ENCODE measurements around the gene CNOT1.

GRCh38 chr16:58639230-58639629 is 9.6 kb upstream of the CNOT1 start:
- TF ChIP-seq, protein P1, sequence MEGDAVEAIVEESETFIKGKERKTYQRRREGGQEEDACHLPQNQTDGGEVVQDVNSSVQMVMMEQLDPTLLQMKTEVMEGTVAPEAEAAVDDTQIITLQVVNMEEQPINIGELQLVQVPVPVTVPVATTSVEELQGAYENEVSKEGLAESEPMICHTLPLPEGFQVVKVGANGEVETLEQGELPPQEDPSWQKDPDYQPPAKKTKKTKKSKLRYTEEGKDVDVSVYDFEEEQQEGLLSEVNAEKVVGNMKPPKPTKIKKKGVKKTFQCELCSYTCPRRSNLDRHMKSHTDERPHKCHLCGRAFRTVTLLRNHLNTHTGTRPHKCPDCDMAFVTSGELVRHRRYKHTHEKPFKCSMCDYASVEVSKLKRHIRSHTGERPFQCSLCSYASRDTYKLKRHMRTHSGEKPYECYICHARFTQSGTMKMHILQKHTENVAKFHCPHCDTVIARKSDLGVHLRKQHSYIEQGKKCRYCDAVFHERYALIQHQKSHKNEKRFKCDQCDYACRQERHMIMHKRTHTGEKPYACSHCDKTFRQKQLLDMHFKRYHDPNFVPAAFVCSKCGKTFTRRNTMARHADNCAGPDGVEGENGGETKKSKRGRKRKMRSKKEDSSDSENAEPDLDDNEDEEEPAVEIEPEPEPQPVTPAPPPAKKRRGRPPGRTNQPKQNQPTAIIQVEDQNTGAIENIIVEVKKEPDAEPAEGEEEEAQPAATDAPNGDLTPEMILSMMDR (conservative IDR thresholded peaks at IDR 0.05; ENCODE audit: low read length) = no peak
- TF ChIP-seq EZH2phosphoT487 (IDR thresholded peaks at IDR 0.05; ENCODE audit: borderline replicate concordance) = no peak

Measured in Loucy (cell line).